GM21526 (cell line): ENCODE data around the gene ACOT2.
"Not testable (repeated sequence)": the region's sequence is repeated elsewhere in the genome, so short reads cannot be mapped to it uniquely, and the experiment has no call there.

Experiments used
- ATAC-seq: cut with Tn5 transposase; IDR thresholded peaks from one replicate; pipeline ENCODE4 v1.9.1; 2021; ENCODE audit warnings: moderate library complexity; ENCODE audit not compliant: unreplicated experiment, low FRiP score

The ACOT2 gene

DNA sequence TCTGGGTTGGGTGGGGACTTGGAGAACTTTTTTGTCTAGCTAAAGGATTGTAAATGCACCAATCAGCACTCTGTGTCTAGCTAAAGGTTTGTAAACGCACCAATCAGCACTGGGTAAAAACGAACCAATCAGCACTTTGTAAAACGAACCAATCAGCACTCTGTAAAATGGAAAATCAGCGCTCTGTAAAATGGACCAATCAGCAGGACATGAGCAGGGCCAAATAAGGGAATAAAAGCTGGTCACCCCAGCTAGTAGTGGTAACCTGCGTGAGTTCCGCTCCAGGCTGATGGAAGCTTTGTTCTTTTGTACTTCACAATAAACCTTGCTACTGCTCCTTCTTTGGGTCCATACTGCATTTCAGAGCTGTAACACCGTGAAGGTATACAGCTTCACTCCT is 1.7 kb upstream of the ACOT2 start:
- ATAC-seq = no peak

DNA sequence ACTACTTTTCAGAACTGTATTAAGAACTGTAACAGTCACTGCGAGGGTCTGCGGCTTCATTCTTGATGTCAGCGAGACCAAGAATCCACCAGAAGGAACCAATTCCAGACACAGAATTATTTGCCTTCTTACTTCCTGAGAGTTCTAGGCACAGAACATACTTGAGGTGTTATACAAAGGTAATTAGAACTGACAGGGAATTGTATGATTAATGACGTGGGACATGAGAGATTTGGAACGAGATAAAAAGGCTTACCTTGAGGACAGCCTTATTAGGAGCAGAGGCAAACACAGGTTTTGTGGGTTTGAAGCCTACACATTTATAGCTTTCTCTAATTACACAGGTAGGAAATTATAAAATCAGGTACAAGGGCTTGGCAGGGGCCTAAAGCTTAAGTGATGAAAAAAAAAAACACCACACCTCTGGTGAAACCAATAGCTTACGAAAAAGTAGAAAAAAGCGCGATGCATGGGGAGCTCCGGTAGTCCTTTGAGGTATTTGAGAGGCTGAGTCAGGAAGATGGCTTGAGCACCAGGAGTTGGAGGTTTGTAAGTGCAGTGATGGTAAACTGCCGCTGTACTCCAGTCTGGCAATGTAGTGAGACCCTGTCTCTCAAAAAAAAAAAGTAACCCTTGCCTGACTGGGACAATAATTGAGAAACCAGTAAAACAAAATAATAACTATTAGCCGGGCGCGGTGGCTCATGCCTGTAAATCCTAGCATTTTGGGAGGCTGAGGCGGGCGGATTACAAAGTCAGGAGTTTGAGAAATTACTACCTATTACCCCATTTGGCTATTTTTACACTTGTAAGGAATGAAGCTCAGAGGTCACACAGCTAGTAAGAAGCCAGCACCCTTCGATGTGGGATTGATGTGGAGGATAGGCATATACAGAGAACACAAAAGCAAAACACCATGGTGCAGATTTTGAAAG is 795 bp upstream of the ACOT2 start:
- ATAC-seq = no peak

DNA sequence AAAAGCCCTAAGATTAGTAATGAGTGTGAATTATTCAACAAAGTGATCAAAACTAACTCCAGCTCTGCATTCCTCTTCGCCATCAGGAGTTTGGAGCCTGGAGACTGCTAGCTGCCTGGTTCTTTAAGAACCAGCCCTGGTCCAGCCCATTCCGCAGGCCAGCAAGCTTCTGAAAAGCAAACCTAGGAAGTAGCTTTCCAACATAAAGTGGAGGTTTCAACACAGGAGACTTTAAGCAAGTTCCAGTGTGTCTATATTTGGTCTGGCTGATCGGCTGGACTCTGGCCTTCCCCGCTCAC is 178 bp upstream of the ACOT2 start:
- ATAC-seq = not testable (repeated sequence)

DNA sequence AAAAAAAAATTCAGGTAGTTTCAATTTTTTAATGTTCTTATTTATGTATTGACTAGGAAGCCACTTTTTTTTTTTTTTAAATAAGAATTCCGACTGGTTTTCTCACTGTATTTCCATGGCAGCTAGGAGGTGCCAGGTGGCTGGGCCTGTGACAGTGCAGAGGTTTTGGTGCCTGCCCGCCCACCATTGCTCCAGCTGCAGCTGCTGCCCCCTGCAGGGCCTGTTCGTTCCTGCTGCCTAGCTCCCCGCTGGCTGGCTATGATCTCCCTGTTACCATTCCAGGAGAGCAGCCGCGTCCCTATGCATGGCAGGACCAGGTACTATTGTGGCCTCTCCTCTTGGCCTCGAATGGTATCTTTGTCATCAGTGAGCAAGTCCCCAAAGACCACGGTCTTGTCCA is 1.9 kb downstream of the ACOT2 start:
- not testable (repeated sequence) for ATAC-seq

DNA sequence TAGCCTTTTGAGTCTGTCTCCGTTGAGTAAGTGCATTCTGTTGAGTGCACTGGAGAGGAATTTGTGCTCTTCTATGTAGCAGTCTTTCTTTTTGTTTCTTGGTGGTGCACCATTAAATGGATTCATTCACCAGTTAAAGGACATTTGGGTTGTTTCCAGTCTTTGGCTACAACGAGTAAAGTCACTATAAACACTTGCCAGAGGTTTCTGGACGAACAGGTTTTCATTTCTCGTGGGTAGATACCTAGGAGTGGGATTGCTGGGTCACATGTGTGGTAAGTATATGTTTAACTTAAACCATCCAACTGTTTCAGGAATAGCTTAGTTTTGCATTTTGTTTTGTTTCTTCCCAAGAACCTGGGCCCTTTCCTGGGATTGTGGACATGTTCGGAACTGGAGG is 4.0 kb downstream of the ACOT2 start:
- ATAC-seq = not testable (repeated sequence)

DNA sequence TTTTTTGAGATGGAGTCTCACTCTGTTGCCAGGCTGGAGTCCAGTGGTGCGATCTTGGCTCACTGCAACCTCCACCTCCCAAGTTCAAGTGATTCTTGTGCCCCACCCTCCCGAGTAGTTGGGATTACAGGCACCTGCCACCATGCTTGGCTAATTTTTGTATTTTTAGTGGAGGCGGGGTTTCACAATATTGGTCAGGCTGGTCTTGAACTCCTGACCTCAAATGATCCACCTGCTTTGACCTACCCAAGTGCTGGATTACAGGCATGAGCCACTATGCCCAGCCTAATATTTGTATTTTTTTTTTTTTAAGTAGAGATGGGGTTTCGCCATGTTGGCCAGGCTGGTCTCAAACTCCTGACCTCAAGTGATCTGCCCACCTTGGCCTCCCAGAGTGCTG is 4.7 kb downstream of the ACOT2 start:
- not testable (repeated sequence) for ATAC-seq

DNA sequence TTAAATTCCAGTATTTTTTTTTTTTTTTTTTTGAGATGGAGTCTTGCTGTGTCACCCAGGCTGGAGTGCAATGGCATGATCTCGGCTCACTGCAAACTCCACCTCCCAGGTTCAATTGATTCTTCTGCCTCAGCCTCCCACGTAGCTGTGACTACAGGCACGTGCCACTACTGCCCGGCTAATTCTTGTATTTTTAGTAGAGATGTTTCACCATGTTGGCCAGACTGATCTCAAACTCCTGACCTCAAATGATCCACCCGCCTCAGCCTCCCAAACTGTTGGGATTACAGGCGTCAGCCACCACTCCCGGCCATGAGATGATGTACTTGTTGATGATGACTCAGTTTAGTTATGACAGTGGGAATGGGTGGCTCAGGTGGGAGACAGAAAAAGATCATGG is 5.2 kb downstream of the ACOT2 start:
- not testable (repeated sequence) for ATAC-seq

DNA sequence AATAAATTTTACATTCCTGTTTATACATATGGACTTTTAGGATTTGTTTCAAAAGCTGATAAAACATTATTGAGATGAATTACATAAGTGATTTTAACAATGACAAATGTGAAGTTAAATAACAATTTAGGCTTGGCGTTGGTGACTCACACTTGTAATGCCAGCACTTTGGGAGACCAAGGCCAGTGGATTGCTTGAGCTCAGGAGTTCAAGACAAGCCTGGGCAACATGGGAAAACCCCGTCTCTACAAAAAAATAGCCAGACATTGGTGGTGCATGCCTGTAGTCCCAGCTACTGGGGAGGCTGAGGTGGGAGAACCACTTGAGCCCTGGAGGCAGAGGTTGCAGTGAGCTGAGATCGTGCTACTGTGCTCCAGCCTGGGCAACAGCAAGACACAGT is 7.4 kb downstream of the ACOT2 start:
- no peak for ATAC-seq

DNA sequence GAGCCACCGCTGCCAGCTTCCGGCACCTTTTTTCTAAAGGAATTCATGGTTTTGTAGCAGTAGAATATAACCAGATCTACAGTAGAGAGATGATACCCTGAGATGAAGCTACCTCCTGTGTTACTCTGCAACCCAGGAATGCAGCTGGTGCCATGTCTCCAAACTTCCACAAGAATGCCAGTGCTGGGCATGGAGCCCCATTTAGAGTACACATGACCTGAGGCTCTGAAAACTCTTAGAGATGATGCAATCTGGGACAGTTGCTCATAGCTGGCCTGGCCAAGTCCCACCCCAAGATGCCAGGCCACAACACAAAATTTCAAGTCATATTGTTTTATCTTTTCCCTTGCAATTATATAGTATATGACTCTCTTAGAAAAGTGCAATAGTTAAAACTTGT is 8.2 kb downstream of the ACOT2 start:
- not testable (repeated sequence) for ATAC-seq

DNA sequence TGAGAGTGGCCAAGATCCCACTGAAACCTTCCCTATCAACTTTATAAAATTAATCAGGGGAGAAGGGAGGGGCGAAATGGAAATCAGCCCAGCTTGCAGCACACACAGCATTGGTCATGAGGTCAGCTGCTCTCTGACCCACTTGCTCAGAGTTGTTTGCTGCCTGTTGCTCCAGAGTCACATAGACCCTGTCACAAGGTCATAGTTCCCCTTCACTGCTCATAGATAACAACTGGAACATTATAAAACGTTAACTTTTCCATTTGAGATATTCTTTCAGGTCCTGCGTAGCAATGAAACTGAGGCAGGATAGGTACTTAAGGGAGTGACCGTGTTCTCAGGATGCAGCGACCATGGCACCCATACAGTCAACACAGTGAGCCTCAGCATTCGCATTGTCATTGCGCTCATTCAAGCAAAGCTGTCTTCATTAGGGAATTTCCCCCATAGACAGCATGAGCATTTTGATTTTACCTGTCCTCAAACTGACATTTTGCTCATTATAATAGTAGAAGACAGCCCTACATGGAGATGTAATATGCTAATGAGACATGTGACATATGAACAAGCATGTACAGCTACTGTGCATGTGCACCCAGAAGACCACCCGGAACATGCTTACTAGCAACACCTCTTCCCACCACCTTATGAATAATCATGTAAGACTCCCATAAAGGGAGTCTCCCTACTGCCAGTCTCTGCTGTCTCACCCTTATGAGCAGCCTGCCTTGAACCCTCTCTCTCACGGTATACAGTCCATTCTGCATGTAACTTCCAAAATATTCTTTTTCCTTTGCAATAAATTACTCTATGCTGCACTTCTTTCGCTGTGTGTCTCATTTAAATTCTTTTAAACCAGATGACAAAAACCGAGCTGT is 13.3 kb downstream of the ACOT2 start:
- ATAC-seq = not testable (repeated sequence)

DNA sequence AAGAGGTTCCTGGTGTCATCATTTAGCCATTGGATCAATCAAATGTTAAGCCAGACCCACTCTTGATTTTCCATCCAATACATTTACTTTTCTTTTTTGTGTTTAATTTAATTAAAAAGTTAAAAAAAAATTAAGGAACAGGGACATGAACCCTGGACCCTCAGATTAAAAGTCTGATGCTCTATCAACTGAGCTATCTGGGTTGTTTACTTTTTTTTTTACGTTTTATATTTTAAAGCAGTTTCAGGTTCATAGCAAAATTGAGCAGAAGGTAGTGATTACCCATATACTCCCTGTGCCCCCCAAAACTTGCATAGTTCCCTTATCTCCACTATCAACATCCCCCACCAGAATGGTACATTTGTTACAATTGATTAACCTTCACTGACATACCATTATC is 19.7 kb downstream of the ACOT2 start:
- ATAC-seq = no peak

DNA sequence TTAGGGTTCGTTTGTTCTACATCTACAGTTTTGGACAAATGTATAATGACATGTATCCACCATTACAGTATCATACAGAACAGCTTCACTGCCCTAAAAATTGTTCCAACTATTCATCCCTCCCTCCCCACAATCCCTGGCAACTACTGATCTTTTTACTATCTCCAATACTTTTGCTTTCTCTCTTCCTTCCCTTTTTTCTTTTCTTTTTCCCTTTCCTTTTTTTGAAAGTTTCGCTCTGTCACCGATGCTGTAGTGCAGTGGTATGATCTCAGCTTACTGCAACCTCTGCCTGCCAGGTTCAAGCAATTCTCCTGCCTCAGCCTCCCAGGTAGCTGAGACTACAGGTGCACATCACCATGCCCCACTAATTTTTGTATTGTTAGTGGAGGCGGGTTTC is 20.1 kb downstream of the ACOT2 start:
- no peak for ATAC-seq

DNA sequence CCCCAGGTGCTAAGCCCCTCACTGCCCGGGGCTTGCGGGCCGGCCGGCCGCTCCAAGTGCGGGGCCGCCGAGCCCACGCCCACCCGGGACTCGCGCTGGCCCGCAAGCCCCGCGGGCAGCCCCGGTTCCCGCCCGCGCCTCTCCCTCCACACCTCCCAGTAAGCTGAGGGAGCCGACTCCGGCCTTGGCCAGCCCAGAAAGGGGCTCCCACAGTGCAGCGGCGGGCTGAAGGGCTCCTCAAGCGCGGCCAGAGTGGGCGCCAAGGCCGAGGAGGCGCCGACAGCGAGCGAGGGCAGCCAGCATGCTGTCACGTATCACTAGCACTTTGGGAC is 21.6 kb downstream of the ACOT2 start:
- not testable (repeated sequence) for ATAC-seq

DNA sequence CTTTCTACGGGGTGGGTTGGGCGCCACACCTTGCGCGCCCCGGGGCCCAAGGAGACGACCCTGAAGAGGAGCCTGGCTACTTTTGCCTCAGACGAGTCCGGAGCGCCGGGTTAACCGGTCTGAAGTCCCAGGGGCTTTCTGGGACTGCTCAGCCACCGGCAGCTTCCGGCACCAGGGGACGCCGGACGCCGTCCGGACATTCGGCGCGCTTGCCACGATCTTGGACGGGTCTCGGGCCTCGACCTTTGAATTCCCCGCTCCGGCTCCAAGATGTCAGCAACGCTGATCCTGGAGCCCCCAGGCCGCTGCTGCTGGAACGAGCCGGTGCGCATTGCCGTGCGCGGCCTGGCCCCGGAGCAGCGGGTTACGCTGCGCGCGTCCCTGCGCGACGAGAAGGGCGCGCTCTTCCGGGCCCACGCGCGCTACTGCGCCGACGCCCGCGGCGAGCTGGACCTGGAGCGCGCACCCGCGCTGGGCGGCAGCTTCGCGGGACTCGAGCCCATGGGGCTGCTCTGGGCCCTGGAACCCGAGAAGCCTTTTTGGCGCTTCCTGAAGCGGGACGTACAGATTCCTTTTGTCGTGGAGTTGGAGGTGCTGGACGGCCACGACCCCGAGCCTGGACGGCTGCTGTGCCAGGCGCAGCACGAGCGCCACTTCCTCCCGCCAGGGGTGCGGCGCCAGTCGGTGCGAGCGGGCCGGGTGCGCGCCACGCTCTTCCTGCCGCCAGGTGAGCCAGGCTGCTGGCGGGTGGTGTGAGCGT is 22.9 kb downstream of the ACOT2 start, which contains the start of gene ACOT4:
Gene ACOT4, plus strand, starts transcription at position 184 of the 760 bp plus-strand sequence. Its CDS starts 87 bp downstream, at position 271.
- no peak for ATAC-seq

DNA sequence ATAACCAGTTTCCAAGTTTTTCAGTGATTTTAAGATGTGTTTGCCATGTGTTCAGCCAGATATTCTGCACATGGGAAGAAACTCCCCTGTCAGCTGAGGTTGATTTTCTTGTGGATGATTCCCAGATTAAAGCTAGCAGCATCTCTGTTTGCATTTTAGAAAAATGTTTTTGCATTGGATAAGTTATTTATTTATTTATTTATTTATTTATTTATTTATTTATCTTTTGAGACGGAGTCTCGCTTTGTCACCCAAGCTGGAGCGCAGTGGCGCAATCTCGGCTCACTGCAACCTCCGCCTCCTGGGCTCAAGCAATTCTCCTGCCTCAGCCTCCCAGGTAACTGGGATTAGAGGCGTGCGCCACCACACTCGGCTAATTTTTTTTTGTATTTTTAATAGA is 25.5 kb downstream of the ACOT2 start:
- ATAC-seq = no peak

DNA sequence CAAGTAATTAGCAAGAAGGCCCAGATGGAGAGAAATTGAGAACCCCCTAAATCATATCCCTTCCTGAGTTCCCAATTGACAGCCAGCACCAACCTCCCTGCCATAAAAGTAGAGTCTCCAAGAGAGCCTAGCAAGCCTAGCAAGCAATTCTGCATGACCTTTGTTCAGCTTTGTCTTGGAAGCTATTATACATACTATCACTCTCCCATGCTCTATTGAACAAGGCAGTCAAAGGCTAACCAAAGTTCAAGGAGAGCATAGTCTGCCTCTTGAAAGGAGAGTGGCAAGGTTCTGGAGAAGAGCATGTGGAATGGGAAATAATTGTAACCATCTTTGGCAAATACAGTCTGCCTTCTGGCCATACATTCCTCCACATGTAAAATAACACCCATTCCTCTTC is 30.5 kb downstream of the ACOT2 start:
- no peak for ATAC-seq

DNA sequence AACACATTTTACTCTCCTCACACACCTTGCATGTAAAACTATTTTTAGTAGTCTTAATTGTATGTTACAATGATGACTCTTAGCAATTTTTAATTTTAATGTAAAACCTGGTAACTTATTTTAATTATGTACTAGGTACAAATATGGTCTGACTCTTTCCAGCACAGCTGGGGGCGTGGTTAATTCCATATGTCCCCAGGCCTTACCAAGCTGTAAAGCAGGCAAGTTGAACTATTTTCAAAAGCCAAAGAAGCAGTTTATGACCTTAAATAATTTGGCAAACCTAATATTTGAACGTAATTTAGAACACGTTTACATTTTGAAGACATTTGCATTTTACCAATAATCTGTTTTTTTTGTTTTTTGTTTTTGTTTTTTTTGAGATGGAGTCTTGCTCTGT is 34.0 kb downstream of the ACOT2 start:
- no peak for ATAC-seq

DNA sequence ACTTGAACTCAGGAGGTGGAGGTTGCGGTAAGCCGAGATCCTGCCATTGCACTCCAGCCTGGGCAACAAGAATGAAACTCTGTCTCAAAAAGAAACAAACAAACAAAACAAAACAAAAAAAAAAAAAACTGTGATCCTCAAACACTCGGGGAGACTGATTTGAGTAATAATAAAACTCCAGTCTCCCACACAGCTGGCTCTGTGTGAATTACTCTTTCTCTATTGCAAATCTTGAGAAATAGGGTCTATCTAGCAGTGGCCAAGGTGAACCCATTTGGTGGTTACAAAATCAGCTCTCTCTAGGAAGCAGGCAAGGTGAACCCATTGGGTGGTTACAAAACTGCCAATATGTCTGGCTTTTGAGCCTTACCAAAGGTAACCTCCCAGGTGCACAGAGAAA is 37.3 kb downstream of the ACOT2 start:
- ATAC-seq = no peak

DNA sequence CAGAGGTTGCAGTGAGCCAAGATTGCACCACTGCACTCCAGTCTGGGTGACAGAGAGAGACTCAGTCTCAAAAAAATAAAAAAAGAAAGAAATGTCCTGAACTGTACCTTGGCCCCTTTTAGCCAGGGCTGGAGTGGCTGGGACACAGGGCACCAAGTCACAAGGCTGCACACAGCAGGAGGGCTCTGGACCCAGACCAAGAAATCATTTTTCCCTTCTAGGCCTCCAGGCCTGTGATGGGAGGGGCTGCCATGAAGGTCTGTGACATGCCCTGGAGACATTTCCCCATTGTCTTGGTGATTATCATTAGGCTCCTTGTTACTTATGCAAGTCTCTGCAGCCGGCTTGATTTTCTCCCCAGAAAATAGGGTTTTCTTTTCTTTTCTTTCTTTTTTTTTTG is 38.2 kb downstream of the ACOT2 start:
- no peak for ATAC-seq

DNA sequence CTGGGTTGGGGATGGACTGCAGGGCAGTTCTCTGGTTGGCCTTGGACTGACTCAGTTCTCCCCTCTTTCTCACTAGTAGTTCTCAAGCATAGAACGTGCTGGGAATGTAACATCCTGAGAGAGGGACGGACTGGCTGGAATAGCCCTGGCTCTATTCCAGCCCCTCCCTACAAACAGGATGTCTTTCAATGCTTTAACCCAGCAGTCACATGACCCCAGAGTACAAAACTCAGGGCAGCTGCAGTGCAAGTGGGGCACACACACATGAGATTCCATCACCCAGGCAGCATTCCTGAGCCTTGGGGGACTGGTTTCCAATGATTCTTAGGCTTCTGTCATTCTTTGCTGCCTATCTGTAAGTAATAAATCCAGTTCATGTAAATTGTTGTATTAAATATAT is 41.7 kb downstream of the ACOT2 start:
- no peak for ATAC-seq
